Measurements from ENCODE around the gene TLCD1. TPM values are rescaled to one million over a fixed set of nuclear protein-coding genes. Genes with fewer than 3 reads are reported as not detected.

TLCD1 gene
- total RNA-seq, 1 experiment from 2014 or later: 50.7 TPM

DNA sequence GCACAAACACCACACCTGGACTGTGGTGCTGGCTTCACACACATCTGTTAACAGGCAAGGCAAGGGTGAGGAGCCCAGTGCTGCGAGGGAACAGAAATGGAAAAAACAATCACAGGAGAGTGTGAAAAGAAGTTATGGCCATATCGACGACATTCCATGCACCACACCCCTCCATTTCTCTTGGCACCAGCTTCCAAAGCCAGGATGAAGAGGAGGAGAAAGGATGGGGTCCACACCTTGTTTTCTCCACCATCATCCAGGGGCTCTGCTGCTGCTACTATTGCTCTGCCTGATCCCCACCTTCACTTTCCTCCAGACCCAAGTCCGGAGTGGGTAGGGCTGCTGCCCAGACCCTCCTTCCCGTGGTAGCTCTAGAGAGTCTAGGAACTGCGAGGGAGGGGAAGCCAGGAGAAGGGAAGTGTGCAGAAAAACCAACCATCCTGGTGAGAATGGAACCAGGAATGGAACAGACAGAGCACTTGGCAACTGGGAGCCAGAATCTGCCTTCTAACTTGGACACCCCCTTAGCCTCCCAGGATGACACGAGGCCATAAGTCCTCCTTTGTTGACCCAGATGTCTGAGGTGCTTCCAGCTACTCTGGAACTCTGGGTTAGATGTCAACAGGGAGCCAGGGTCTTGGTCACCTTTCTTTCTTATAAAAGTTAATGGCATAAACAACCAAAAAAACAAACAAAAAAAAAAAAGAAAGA lies 13.2 kb downstream of the TLCD1 start:
- Histone ChIP-seq H2BK20ac (ENCODE audit: low read depth, low read length, poor library complexity, severe bottlenecking) (no peak overlapping the region), H3K27me3 (ENCODE audit: insufficient read depth, low read length) (no peaks in the 10 kb centered on the region), H4K5ac (ENCODE audit: insufficient read length, low read depth, low read length) (no peak overlapping the region), H3T11ph (ENCODE audit: low read length) (no peak overlapping the region), H2BK15ac (ENCODE audit: low read depth, low read length) (no peak overlapping the region), H2BK12ac (ENCODE audit: insufficient read length, low read depth, low read length) (no peak overlapping the region), H4K91ac (ENCODE audit: insufficient read length, low read depth, low read length) (no peak overlapping the region), H3K23me2 (ENCODE audit: insufficient read length, low read depth, low read length, poor library complexity, severe bottlenecking) (peaks cover 21% of the 10 kb centered on the region), H2AK5ac (ENCODE audit: insufficient read length, low read length) (no peak overlapping the region), H2BK5ac (ENCODE audit: insufficient read length, low read length) (no peak overlapping the region), H3K23ac (ENCODE audit: insufficient read length, low read depth, low read length) (no peak overlapping the region), H3K4me2 (ENCODE audit: insufficient read depth, insufficient read length, low read length) (peak overlapping the region; percentile 44), H4K8ac (replicated peaks; ENCODE audit: insufficient read length, low read depth, low read length) (no peak overlapping the region), H3K56ac (ENCODE audit: insufficient read length, low read depth, low read length) (no peak overlapping the region), H3K9ac (ENCODE audit: extremely low read depth, insufficient read length, low read length) (no peak overlapping the region), H3K79me2 (ENCODE audit: insufficient read depth, low read length) (peaks cover 10% of the 10 kb centered on the region; the same call in 1 of the 2 replicates), H3K4ac (ENCODE audit: low read depth, low read length) (no peak overlapping the region), H3K79me1 (ENCODE audit: insufficient read depth, low read depth, low read length, poor library complexity, severe bottlenecking) (peaks cover 4% of the 10 kb centered on the region), H2AFZ (ENCODE audit: low read length) (no peak overlapping the region), H3K18ac (ENCODE audit: insufficient read length, low read depth, low read length) (no peak overlapping the region), H3K27ac (ENCODE audit: insufficient read length, low read depth, low read length) (peak overlapping the region; percentile 4), H3K4me1 (ENCODE audit: insufficient read depth, low read length) (peaks cover 3% of the 10 kb centered on the region; the same call in 1 of the 2 replicates), H3K9me3 (ENCODE audit: control insufficient read depth, low read depth, low read length) (no peaks in the 10 kb centered on the region), H2BK120ac (ENCODE audit: low read depth, low read length, poor library complexity, severe bottlenecking) (no peak overlapping the region), H3K14ac (ENCODE audit: insufficient read depth, low read length) (no peak overlapping the region), H4K20me1 (ENCODE audit: control insufficient read depth, insufficient read depth, insufficient read length) (no peaks in the 10 kb centered on the region)
- Mint-ChIP-seq H3K4me1 (peaks cover 19 to 31% of the 10 kb centered on the region in 2 experiments), H3K27me3 (ENCODE audit: low read depth) (no peaks in the 10 kb centered on the region), H3K27ac (peak overlapping the region; percentile 87 to 98 (median 89)), H3K36me3 (ENCODE audit: insufficient read depth in 1 of 3, low read depth in 3 of 3) (peaks cover 23 to 43% (median 29%) of the 10 kb centered on the region in 3 experiments; a peak in 6 of 7 replicates), H3K4me3 (peak overlapping the region; percentile 89 to 96), H3K9me3 (no peaks in the 10 kb centered on the region)
- TF ChIP-seq, protein P1, sequence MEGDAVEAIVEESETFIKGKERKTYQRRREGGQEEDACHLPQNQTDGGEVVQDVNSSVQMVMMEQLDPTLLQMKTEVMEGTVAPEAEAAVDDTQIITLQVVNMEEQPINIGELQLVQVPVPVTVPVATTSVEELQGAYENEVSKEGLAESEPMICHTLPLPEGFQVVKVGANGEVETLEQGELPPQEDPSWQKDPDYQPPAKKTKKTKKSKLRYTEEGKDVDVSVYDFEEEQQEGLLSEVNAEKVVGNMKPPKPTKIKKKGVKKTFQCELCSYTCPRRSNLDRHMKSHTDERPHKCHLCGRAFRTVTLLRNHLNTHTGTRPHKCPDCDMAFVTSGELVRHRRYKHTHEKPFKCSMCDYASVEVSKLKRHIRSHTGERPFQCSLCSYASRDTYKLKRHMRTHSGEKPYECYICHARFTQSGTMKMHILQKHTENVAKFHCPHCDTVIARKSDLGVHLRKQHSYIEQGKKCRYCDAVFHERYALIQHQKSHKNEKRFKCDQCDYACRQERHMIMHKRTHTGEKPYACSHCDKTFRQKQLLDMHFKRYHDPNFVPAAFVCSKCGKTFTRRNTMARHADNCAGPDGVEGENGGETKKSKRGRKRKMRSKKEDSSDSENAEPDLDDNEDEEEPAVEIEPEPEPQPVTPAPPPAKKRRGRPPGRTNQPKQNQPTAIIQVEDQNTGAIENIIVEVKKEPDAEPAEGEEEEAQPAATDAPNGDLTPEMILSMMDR (conservative IDR thresholded peaks at IDR 0.05): no peak
- no CpG with 5 or more reads among the region's 7 CpGs for WGBS (ENCODE audit: extremely low coverage, insufficient read length, low lambda C conversion rate)
- no peak for DNase-seq

All from H9 (cell line).